Ovary (tissue), 9 donors: ENCODE results near the gene COG1. TPM values are rescaled to one million over a fixed set of nuclear protein-coding genes. Genes with fewer than 3 reads are reported as not detected.

Experiments
- DNase-seq, 5 donors: peaks; one replicate each; pipeline ENCODE4 v3.0.0-alpha.2; 2019 to 2020
- H3K27ac ChIP-seq, 2 donors: fragments of 200-600 bp; one replicate each; pipeline versions ENCODE4 v1.5.1 to v1.8.0; 2019 to 2022
- H3K27me3 ChIP-seq: fragments of 200-600 bp; one replicate; pipeline ENCODE4 v1.8.0; 2022
- H3K36me3 ChIP-seq: fragments of 200-600 bp; sonication (generic); one replicate; pipeline ENCODE4 v1.5.1; 2019
- H3K4me1 ChIP-seq: one replicate; pipeline ENCODE4 v1.8.1; 2013; ENCODE audit warnings: mild to moderate bottlenecking, moderate library complexity; ENCODE audit not compliant: insufficient read depth
- H3K4me3 ChIP-seq: fragments of 200-600 bp; sonication (generic); one replicate; pipeline ENCODE4 v1.5.1; 2017
- H3K9me3 ChIP-seq, 2 donors: fragments of 200-600 bp in 1 of 2; sonication (generic) in 1 of 2; one replicate each; pipeline versions ENCODE4 v1.5.1 to v1.8.1; 2013 to 2019; ENCODE audit warnings: mild to moderate bottlenecking in 1 of 2, moderate library complexity in 1 of 2
- EP300 ChIP-seq: sonication (generic); formaldehyde crosslinking; IDR thresholded peaks from one replicate; pipeline ENCODE4 v1.6.1; 2017; ENCODE audit warnings: antibody characterized with exemption
- POLR2A ChIP-seq: fragments of 450-650 bp; IDR thresholded peaks from one replicate; pipeline ENCODE4 v1.6.1; 2017; ENCODE audit warnings: antibody characterized with exemption, mild to moderate bottlenecking, moderate library complexity
- WGBS, 3 donors: extraction: QIAGEN DNeasy Blood & Tissue Kit in 1 of 3; methylation state at CpG; one replicate each; pipeline versions ENCODE4 v1.1.5 to v1.1.7; 2013 to 2017; 5-methylcytosine and 5-hydroxymethylcytosine counted together
- intact Hi-C, 4 donors: fragments of 100-400 bp; cut with DNase I; formaldehyde crosslinking; loops; one replicate each; pipeline versions ENCODE4 v1.11.0 to v1.15.1; 2022 to 2023
- polyA plus RNA-seq, 2 donors: library from polyadenylated mRNA; stranded (reverse); fragments of 200-250 nt in 1 of 2; fragments of 350-450 nt in 1 of 2; fragmentation: Illumina TruSeq in 1 of 2; extraction: RNeasy Lipid Tissue Mini Kit (QIAGEN cat#74804) in 1 of 2; gene quantifications; one replicate each; pipeline ENCODE4 v1.2.3, GENCODE V29; 2013 to 2014
- total RNA-seq, 7 donors: library from RNA; depleted of rRNA in 2 of 7; stranded (reverse); fragments of >200 nt in 2 of 7; fragmentation: NEBNext Ultra II Directional in 3 of 7; extraction: Animal tissue kit (Norgen Biotek cat#: 25700) in 3 of 7; gene quantifications; one replicate each; pipeline versions ENCODE4 v1.1.0 to v1.2.4, GENCODE V29; 2016 to 2023
- TF ChIP-seq, protein P1 (sequence below), 3 donors: fragments of 450-650 bp in 2 of 3; fragments of 200-600 bp in 1 of 3; IDR thresholded peaks; one replicate each; pipeline versions ENCODE4 v1.5.1 to v1.8.0; 2016 to 2022; ENCODE audit warnings: antibody characterized with exemption in 3 of 3, mild to moderate bottlenecking in 1 of 3
- donor health status: DM: no; HTN: no; CAD: no; lungs with moderate emphysema.
- donor health status: DM: no; HTN: no; CAD: no.
- donor health status: Bipolar disorder and iron deficiency.
- donor health status: DM: yes; HTN: yes; CAD: no.
- donor health status: DM: no; HTN: no; CAD: no.
- donor health status: DM: yes; HTN: yes; CAD: no.

Gene COG1
- total and polyA plus RNA-seq, 9 donors: 22.0 to 59.1 (median 48.4) TPM

GRCh38 chr17:73187203-73187769, 5.6 kb upstream of the COG1 start:
- intact Hi-C loops: no loop called here
- no peaks in the 10 kb centered on the region for H3K4me1 ChIP-seq
- no peak for TF ChIP-seq EP300
- TF ChIP-seq, protein P1, sequence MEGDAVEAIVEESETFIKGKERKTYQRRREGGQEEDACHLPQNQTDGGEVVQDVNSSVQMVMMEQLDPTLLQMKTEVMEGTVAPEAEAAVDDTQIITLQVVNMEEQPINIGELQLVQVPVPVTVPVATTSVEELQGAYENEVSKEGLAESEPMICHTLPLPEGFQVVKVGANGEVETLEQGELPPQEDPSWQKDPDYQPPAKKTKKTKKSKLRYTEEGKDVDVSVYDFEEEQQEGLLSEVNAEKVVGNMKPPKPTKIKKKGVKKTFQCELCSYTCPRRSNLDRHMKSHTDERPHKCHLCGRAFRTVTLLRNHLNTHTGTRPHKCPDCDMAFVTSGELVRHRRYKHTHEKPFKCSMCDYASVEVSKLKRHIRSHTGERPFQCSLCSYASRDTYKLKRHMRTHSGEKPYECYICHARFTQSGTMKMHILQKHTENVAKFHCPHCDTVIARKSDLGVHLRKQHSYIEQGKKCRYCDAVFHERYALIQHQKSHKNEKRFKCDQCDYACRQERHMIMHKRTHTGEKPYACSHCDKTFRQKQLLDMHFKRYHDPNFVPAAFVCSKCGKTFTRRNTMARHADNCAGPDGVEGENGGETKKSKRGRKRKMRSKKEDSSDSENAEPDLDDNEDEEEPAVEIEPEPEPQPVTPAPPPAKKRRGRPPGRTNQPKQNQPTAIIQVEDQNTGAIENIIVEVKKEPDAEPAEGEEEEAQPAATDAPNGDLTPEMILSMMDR (IDR thresholded peaks at IDR 0.05): no peak
- TF ChIP-seq POLR2A: no peak
- WGBS, 3 donors: 78 to 81% (median 80%) methylated on average over 9 of the region's 9 CpGs
- H3K9me3 ChIP-seq: no peaks in the 10 kb centered on the region
- DNase-seq: no peak
- H3K4me3 ChIP-seq: no peak overlapping the region
- no peaks in the 10 kb centered on the region for H3K27me3 ChIP-seq
- H3K27ac ChIP-seq: no peak overlapping the region
- no peaks in the 10 kb centered on the region for H3K36me3 ChIP-seq

GRCh38 chr17:73188011-73188410, 4.8 kb upstream of the COG1 start:
- TF ChIP-seq POLR2A: no peak
- TF ChIP-seq EP300: no peak
- TF ChIP-seq, protein P1 (IDR thresholded peaks at IDR 0.05): no peak
- Histone ChIP-seq H3K4me1 (no peaks in the 10 kb centered on the region), H3K9me3 (no peaks in the 10 kb centered on the region), H3K36me3 (no peaks in the 10 kb centered on the region), H3K27ac (no peak overlapping the region), H3K27me3 (no peaks in the 10 kb centered on the region), H3K4me3 (no peak overlapping the region)
- DNase-seq: no peak
- intact Hi-C loops: no loop called here
- WGBS, 3 donors: 89 to 95% (median 93%) methylated on average over 1 of the region's 1 CpG

DNA sequence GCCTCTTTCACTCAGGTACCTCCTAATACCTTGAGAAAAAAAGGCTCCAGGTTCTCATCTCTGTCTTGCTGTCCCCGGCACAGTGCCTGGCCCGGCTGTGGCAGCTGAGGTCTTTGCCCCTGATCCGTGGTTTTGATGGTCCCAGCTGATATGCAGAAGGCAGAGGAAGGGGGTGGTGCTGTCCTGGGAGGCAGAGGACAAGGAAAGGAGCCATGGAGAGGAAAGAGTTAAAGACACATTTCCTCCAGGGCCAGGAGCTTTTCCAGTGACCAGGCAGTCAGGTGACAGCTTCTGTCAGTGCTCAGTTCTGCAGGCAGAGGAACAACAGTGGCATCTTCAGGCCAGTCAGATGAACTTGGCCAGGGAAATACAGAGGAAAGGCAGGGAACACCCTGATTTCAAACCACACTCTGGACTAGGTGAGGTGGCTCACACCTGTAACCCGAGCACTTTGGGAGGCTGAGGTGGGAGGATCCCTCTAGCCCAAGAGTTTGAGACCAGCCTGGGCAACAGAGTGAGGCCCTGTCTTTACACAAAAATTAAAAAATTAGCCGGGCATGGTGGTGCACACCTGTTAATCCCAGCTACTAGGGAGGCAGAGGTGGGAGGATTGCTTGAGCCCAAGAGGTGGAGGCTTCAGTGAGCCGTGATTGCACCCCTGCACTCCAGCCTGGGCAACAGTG, 3.3 kb upstream of the COG1 start:
- no peak for DNase-seq
- TF ChIP-seq POLR2A (no peak), EP300 (no peak)
- TF ChIP-seq, protein P1 (IDR thresholded peaks at IDR 0.05): no peak
- Histone ChIP-seq H3K36me3 (no peaks in the 10 kb centered on the region), H3K4me3 (no peak overlapping the region), H3K27ac (no peak overlapping the region), H3K27me3 (no peaks in the 10 kb centered on the region), H3K4me1 (peaks cover 1% of the 10 kb centered on the region), H3K9me3 (no peaks in the 10 kb centered on the region)
- 80 to 87% (median 82%) methylated on average over 6 of the region's 6 CpGs for WGBS, 3 donors
- intact Hi-C loops: loop anchor here in 2 of 4 donors (5.0 kb wide), 2 partner anchors 43 to 183 kb away; a partner anchor contains a TSS

GRCh38 chr17:73191443-73192205, 1.2 kb upstream of the COG1 start:
- peak overlapping the region in 1 of 2 donors; percentile 86 for H3K27ac ChIP-seq
- intact Hi-C loops: loop anchor here in 2 of 4 donors (5.0 kb wide), 2 partner anchors 41 to 181 kb away; a partner anchor contains a TSS
- H3K4me1 ChIP-seq: peaks cover 1% of the 10 kb centered on the region
- H3K36me3 ChIP-seq: no peaks in the 10 kb centered on the region
- TF ChIP-seq POLR2A: no peak
- TF ChIP-seq, protein P1 (IDR thresholded peaks at IDR 0.05): peak; percentile 36 to 73 (median 71)
- no peaks in the 10 kb centered on the region for H3K27me3 ChIP-seq
- no peaks in the 10 kb centered on the region for H3K9me3 ChIP-seq
- WGBS, 3 donors: 6 to 7% (median 7%) methylated on average over 26 of the region's 26 CpGs
- DNase-seq: peak; percentile 39 to 77 (median 61)
- peak overlapping the region; percentile 97 for H3K4me3 ChIP-seq
